CD1c-positive myeloid dendritic cell (primary cell): ENCODE results near the gene CDS2.
A peak's percentile ranks its signal among the peaks of the same experiment; 100 is the strongest.

ENCODE experiments used
- DNase-seq: peaks from one replicate; pipeline ENCODE4 v3.0.0-alpha.2; 2016; ENCODE audit errors: extremely low spot score

Gene CDS2

DNA sequence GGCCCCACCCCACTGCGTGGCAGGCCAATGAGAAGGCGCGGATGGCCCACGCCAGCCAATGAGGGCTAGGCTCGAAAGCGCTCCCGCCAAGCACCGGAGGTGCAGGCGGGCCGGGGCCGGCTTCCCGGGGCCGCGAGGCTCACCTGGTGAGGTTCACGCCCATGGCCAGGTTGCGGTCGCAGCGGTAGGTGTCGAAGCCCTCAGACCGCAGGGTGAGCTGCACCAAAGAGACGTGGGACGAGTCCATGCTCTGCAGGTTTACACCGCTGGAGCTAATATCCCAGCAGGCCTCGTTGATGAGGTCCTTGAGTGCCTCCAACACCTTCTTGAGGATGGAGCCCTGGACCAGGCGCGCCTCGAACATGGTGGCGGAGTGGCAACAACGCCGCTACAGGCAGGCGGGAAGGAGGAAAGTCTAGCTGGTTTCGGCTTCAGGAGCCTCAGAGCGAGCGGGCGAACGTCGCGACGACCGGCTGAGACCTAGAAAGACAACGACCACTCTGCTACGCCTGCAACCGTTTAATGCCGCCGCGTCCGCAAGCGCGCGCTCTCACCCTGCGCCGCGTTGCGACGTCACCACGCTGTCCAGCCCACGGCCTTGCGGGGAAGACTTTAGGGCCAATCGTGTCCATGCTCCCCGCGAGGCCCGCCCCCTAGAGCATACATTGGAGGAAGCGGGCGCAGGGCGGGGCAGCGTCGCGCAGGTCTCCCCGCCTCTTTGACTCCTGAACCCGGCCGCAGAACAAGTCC lies 7.2 kb upstream of the CDS2 start, which contains the start of gene PCNA:
PCNA (minus strand) TSS at position 524 of the 750 bp plus-strand sequence; CDS start at position 364, 160 bp downstream.
- peak; percentile 98 for DNase-seq

GRCh38 chr20:5120185-5120476 lies 6.7 kb upstream of the CDS2 start:
- DNase-seq: no peak

- no peak for DNase-seq
Observed at GRCh38 chr20:5122873-5123260, 3.9 kb upstream of the CDS2 start.

GRCh38 chr20:5127204-5127858 lies 523 bp downstream of the CDS2 start:
- DNase-seq: peak; percentile 57

DNA sequence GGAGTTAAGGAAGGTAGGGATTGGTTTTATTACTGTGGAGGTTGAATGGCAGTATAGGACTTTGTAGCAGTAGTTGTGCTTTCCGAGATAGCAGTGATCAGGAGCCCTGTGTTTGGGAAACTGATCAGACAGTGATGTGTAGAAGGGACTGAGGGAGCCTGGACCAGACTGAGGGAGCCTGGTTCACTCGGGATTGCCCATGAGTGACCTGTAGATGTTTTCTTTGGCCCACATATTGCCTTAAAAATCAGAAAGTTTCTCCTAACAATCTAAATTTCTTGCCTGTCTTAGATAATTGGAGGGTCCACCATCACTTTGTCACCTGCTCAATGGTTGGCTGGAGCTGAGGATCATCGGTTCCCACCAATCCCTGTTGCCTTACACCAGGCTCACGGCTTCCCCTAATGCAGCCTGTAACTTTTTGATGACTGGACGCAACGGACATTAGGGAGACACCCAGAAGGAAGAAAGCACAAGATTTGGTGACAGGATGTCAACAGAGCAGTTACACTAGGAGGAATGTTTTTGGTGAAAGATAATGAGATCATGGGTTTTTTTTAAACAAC lies 1.1 kb downstream of the CDS2 start:
- DNase-seq: peak; percentile 61

GRCh38 chr20:5128886-5129285 lies 2.1 kb downstream of the CDS2 start:
- no peak for DNase-seq

- DNase-seq: no peak
Observed at GRCh38 chr20:5131502-5131901, 4.7 kb downstream of the CDS2 start.

- no peak for DNase-seq
Observed at GRCh38 chr20:5133998-5134397, 7.2 kb downstream of the CDS2 start.

DNA sequence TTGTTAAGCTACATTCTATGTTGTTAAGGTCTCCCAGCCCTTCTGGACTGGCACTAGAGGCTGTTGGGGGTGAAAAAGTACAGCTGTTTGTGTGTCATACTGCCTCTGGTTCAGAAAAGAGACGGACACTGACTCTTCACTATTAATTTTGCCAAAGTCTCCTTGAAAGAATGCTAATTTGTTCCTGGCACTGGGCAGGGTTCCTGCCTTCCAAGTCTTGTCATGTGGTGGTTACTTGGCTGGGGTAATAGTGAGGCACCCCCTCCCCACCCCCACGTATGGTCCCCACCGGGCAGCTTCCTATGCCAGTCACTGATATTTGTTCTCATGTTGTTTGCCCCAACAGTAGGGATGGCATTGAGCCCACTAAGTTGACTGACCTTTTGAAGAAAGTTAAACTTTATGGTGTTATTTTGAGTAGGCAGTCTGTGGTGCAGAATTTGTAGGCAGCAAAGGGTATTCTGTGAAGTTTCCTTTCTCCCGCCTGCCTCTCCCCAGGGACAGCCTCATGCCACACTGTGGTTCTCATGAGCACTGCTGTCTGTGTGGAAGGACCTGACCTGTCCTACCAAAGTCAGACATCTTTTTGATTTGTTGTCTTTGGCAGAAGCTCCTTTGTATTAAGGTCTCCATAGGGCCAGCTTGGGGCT lies 8.7 kb downstream of the CDS2 start:
- DNase-seq: no peak

DNA sequence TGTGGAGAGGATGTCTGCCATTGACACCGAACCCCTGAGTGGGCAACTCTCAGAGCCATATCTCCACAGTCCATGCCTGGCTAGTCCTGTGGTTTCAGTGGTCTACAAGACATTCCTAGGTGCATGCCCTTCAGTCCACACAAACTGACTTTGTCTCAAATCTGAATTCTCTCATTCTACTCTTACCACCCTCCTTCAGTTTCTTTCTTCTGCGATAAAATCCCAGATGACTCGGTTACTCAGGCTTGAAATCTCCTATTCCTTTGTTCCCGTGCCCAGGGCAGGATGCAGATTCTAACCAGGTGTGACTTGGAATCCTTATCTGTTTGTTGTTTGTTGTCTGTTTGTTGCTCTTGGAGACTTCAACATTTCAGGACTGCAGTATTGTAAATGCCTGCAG lies 9.3 kb downstream of the CDS2 start:
- no peak for DNase-seq

- DNase-seq: no peak
Observed at GRCh38 chr20:5140195-5140594, 13.4 kb downstream of the CDS2 start.

- DNase-seq: no peak
Observed at GRCh38 chr20:5141615-5142014, 14.8 kb downstream of the CDS2 start.

DNA sequence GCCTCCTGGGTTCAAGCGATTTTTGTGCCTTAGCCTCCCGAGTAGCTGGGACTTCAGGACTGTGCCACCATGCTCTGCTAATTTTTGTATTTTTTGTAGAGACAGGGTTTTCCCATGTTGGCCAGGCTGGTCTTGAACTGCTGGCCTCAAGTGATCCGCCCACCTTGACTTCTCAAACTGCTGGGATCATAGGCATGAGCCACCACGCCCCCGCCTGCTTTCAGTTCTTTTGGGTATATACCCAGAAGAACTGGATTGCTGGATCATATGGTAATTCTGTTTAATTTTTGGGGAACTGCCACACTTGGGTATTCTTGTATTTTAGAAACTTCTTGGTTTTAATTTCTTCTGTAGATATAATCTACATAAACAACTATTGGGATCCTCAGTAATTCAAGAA lies 17.0 kb downstream of the CDS2 start:
- DNase-seq: peak; percentile 81

- no peak for DNase-seq
Observed at GRCh38 chr20:5145365-5146098, 18.7 kb downstream of the CDS2 start.

DNA sequence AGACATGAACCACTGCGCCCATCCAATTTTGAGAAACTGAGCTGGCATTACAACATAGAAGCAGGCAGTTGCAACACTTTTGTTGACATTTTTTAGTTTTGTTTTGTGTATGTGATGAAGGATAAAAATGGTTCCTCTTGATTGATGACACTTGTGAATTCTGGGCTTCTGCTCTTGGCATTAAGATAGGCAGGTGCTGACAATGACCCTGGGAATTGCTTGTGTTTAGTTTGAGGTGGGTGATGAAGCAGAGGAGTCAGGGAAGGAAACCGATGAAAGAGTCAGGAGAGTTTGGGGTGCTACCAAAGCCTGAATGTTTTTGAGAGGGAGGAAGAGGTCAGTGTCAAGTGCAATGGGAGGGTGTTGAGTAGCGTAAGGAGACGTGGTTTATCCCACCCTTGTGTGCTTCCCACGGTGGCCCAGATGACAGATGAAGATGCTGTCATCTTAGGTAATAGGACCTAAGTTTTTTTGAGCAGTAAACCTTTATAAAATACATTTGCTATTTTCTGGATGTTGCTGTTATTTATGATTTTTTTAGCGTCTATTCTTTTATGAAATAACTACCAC lies 19.4 kb downstream of the CDS2 start:
- DNase-seq: peak; percentile 47

- DNase-seq: peak; percentile 56
Observed at GRCh38 chr20:5146871-5147592, 20.2 kb downstream of the CDS2 start.

DNA sequence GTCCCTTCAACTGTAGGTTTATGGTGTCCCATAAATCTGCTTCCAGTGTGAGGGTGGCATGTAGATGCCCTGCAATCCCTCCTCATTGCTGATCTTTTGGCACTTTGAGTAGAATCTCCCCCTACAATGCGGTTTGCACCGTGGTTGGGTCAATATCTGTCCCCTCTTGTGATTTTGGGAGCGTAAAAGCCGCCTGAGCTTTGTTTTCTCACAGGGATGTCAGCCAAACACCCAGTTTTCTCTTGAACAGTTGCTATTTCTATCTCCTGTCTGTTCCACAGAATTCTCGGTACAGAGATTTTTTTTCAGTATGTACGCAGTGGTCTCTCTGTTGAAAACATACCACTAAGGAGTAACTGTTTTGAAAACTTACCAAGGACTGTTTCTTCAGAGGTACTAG lies 21.8 kb downstream of the CDS2 start:
- no peak for DNase-seq

DNA sequence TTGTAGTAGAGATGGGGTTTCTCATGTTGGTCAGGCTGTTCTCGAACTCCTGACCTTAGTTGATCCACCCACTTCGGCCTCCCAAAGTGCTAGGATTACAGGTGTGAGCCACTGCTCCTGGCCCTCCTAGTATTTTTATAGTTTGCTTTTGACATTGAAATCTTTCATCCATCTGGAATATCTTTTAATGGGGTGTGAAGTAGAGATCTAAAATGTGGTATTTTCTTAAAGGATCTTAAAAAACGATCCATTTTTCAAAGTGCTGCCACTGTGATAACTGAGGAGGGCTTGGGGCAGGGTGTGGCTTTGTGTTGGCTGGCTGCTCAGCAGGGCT lies 23.1 kb downstream of the CDS2 start:
- no peak for DNase-seq

DNA sequence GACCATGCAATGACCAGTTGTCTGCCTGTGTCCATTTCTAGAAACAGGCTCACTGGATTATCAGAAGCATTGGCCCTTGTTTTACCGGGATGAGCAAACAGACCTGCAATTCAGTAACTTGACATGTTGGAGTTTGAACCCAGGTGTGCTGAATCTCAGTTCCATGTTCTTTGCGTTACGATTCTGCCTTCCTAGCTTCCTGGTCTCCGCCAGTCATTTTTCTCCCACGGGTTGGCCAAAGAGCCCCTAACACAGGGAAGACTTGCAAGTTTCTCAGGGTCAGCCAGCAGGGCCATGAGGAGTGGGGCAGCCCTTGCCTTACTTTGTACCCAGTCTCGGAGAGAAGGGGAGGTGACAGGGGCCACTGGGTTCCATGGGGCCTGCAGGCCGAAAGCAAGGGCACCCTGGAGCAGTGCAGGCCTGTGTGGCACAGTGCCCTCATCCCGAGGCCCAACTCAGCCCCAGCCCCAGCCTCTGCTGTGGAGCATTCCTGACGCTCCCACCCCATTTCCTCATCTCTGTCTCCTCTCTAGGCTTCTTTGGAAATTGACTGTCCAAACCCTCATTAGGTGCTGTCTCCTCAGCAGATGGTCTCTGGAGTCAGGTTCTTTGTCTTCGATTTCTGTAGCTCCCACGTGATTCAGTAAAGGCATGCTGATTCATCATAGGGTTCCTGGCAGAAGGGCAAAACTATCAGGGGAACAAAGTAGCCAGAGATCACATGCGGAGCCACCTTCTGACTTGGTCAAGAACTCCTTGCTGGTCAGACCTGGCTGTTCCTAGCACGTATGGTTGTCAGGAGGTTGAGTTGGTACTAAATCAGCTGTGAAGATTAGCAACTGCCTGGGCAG lies 23.6 kb downstream of the CDS2 start:
- DNase-seq: peak; percentile 29

GRCh38 chr20:5153152-5153467 lies 26.3 kb downstream of the CDS2 start:
- DNase-seq: no peak
